Calu3 (cell line): ENCODE measurements around the gene FIBIN. TPM values are rescaled to one million over a fixed set of nuclear protein-coding genes. Genes with fewer than 3 reads are reported as not detected.

Experiments
- BruUV-seq: library from RNA; stranded (reverse); fragments of 400-500 nt; replicated peaks from 2 replicates; lab custom pipeline; 2021; lab: Mats Ljungman, UMichigan
- CTCF ChIA-PET: fragments of 300-600 bp; sonication (Branson Sonifier 250); formaldehyde crosslinking; loops from one replicate; lab custom pipeline; 2022; ENCODE audit warnings: antibody characterized with exemption; lab: Charles Lee
- DNase-seq: peaks from one replicate; pipeline ENCODE4 v3.0.0; 2022
- H3K27ac Mint-ChIP-seq: one replicate; pipeline ENCODE4 v1.8.0; 2022; ENCODE audit warnings: mixed read lengths; ENCODE audit not compliant: unreplicated experiment
- H3K27me3 Mint-ChIP-seq: one replicate; pipeline ENCODE4 v1.8.0; 2022; ENCODE audit warnings: mixed read lengths; ENCODE audit not compliant: unreplicated experiment
- H3K36me3 Mint-ChIP-seq: one replicate; pipeline ENCODE4 v1.8.0; 2022; ENCODE audit warnings: mild to moderate bottlenecking, moderate library complexity, mixed read lengths; ENCODE audit not compliant: insufficient read depth, unreplicated experiment
- H3K4me1 Mint-ChIP-seq: one replicate; pipeline ENCODE4 v1.8.0; 2022; ENCODE audit warnings: mild to moderate bottlenecking, low read depth, mixed read lengths; ENCODE audit not compliant: unreplicated experiment
- H3K4me3 Mint-ChIP-seq: one replicate; pipeline ENCODE4 v1.8.0; 2022; ENCODE audit warnings: mild to moderate bottlenecking, low read depth, moderate library complexity, mixed read lengths; ENCODE audit not compliant: unreplicated experiment
- H3K9me3 Mint-ChIP-seq: one replicate; pipeline ENCODE4 v1.8.0; 2022; ENCODE audit warnings: low read depth, mixed read lengths; ENCODE audit not compliant: unreplicated experiment
- CTCF ChIP-seq: fragments of 200-600 bp; IDR thresholded peaks from one replicate; pipeline ENCODE4 v1.8.0; 2022; ENCODE audit warnings: antibody characterized with exemption; ENCODE audit not compliant: unreplicated experiment
- intact Hi-C: fragments of 100-400 bp; cut with micrococcal nuclease; formaldehyde crosslinking; loops from one replicate; pipeline ENCODE4 v1.10.0; 2022; ENCODE audit not compliant: unreplicated experiment
- total RNA-seq: library from RNA; stranded (reverse); gene quantifications from 2 replicates; pipeline ENCODE4 v1.2.3, GENCODE V29; 2022

The FIBIN gene
- total RNA-seq, 1 experiment from 2014 or later = not detected

GRCh38 chr11:27020751-27021150 is 26.8 kb downstream of the FIBIN start:
- intact Hi-C loops = no loop called here
- H3K4me3 Mint-ChIP-seq = no peak overlapping the region
- H3K4me1 Mint-ChIP-seq = no peaks in the 10 kb centered on the region
- no peaks in the 10 kb centered on the region for H3K27me3 Mint-ChIP-seq
- H3K27ac Mint-ChIP-seq = no peak overlapping the region
- CTCF ChIA-PET = no interaction called here
- DNase-seq = no peak
- TF ChIP-seq CTCF = no peak
- H3K9me3 Mint-ChIP-seq = no peaks in the 10 kb centered on the region
- BruUV-seq = no TSS peak
- H3K36me3 Mint-ChIP-seq = no peaks in the 10 kb centered on the region

GRCh38 chr11:27022659-27023251 is 28.8 kb downstream of the FIBIN start:
- no peaks in the 10 kb centered on the region for H3K27me3 Mint-ChIP-seq
- no peaks in the 10 kb centered on the region for H3K9me3 Mint-ChIP-seq
- no peaks in the 10 kb centered on the region for H3K36me3 Mint-ChIP-seq
- H3K4me3 Mint-ChIP-seq = no peak overlapping the region
- H3K27ac Mint-ChIP-seq = no peak overlapping the region
- CTCF ChIA-PET = interaction anchor here (0.6 kb wide), 1 partner anchor 145 kb away, joined by 8 read pairs; no protein-coding TSS in a partner anchor
- no peaks in the 10 kb centered on the region for H3K4me1 Mint-ChIP-seq
- BruUV-seq = no TSS peak
- DNase-seq = no peak
- intact Hi-C loops = no loop called here
- no peak for TF ChIP-seq CTCF

- Mint-ChIP-seq H3K27me3 (no peaks in the 10 kb centered on the region), H3K27ac (no peak overlapping the region), H3K4me1 (no peaks in the 10 kb centered on the region), H3K9me3 (no peaks in the 10 kb centered on the region), H3K4me3 (no peak overlapping the region), H3K36me3 (no peaks in the 10 kb centered on the region)
- BruUV-seq = no TSS peak
- no peak for TF ChIP-seq CTCF
- CTCF ChIA-PET = interaction anchor here (1.2 kb wide), 1 partner anchor 134 kb away, joined by 3 read pairs; no protein-coding TSS in a partner anchor
- intact Hi-C loops = no loop called here
- no peak for DNase-seq
Measured at GRCh38 chr11:27024865-27025264, 31.0 kb downstream of the FIBIN start.

GRCh38 chr11:27025312-27025955 is 31.5 kb downstream of the FIBIN start:
- Mint-ChIP-seq H3K4me3 (no peak overlapping the region), H3K4me1 (no peaks in the 10 kb centered on the region), H3K36me3 (no peaks in the 10 kb centered on the region), H3K27ac (no peak overlapping the region), H3K27me3 (no peaks in the 10 kb centered on the region), H3K9me3 (no peaks in the 10 kb centered on the region)
- intact Hi-C loops = no loop called here
- no TSS peak for BruUV-seq
- TF ChIP-seq CTCF = no peak
- CTCF ChIA-PET = interaction anchor here (1.2 kb wide), 1 partner anchor 134 kb away, joined by 3 read pairs; no protein-coding TSS in a partner anchor
- DNase-seq = no peak
